GM13977 (cell line): ENCODE results near the gene CLN3.

Experiments
- DNase-seq: peaks from one replicate; pipeline ENCODE4 v3.0.0; 2012; ENCODE audit warnings: low spot score
- CTCF ChIP-seq: IDR thresholded peaks from 2 replicates; pipeline ENCODE4 v1.5.1; 2012; ENCODE audit warnings: mild to moderate bottlenecking, control low read depth; ENCODE audit not compliant: insufficient read depth; ENCODE audit errors: extremely low read depth, missing control alignments
- in situ Hi-C: fragments of 300-500 bp; cut with MboI; formaldehyde crosslinking; loops from one replicate; pipeline ENCODE4 v1.12.0; 2022; ENCODE audit warnings: low sequenced_read_pairs, low pct_unique_long_range_greater_than_20kb, mixed read lengths, inconsistent platforms; ENCODE audit not compliant: unreplicated experiment

Gene CLN3

GRCh38 chr16:28526201-28527099 lies 34.6 kb upstream of the CLN3 start:
- no peak for DNase-seq
- in situ Hi-C loops, result loop anchor here (25.0 kb wide), 1 partner anchor 214 kb away; no protein-coding TSS in a partner anchor
- no peak for TF ChIP-seq CTCF

GRCh38 chr16:28524681-28525171 lies 32.9 kb upstream of the CLN3 start:
- no peak for DNase-seq
- in situ Hi-C loops, result loop anchor here (25.0 kb wide), 1 partner anchor 212 kb away; no protein-coding TSS in a partner anchor
- no peak for TF ChIP-seq CTCF

- in situ Hi-C loops, result no loop called here
- DNase-seq, result no peak
- TF ChIP-seq CTCF, result no peak
These were observed 30.9 kb upstream of the CLN3 start for GRCh38 chr16:28522792-28523191.

GRCh38 chr16:28521436-28521835 lies 29.6 kb upstream of the CLN3 start:
- in situ Hi-C loops, result no loop called here
- no peak for TF ChIP-seq CTCF

GRCh38 chr16:28520672-28521071 lies 28.8 kb upstream of the CLN3 start:
- in situ Hi-C loops, result no loop called here
- TF ChIP-seq CTCF, result no peak
- no peak for DNase-seq

More at GRCh38 chr16:28521436-28521835, 29.6 kb upstream of the CLN3 start:
- no peak for DNase-seq

GRCh38 chr16:28514246-28514645 lies 22.4 kb upstream of the CLN3 start:
- no peak for DNase-seq
- no peak for TF ChIP-seq CTCF
- in situ Hi-C loops, result no loop called here
